Activated B cell treated with CpG ODN at 0.5 μM for 24 hours (primary cell): ENCODE data around the gene SAPCD2. TPM values are rescaled to one million over a fixed set of nuclear protein-coding genes. Genes with fewer than 3 reads are reported as not detected.

ENCODE experiments used
- ATAC-seq: fragments of 200-7000 bp; cut with Tn5 transposase; one replicate; pipeline ENCODE4 v1.10.0; 2021; ENCODE audit warnings: low read depth, mild to moderate bottlenecking, moderate library complexity
- CTCF ChIA-PET: fragments of 350-600 bp; sonication (Branson Sonifier 250); formaldehyde crosslinking; loops from one replicate; lab custom pipeline; 2021; ENCODE audit warnings: antibody characterized with exemption; lab: Charles Lee
- POLR2A ChIA-PET: fragments of 350-600 bp; sonication (Branson Sonifier 250); formaldehyde crosslinking; loops from one replicate; lab custom pipeline; 2021; ENCODE audit warnings: antibody characterized with exemption; lab: Charles Lee
- DNase-seq: peaks from one replicate; pipeline ENCODE4 v3.0.0; 2022
- H3K27ac Mint-ChIP-seq: one replicate; pipeline ENCODE4 v1.8.0; 2020; ENCODE audit warnings: mixed read lengths
- H3K27me3 Mint-ChIP-seq: one replicate; pipeline ENCODE4 v1.8.0; 2021; ENCODE audit warnings: mixed read lengths
- H3K36me3 Mint-ChIP-seq: one replicate; pipeline ENCODE4 v1.8.0; 2021; ENCODE audit warnings: low read depth, mixed read lengths
- H3K4me1 Mint-ChIP-seq: one replicate; pipeline ENCODE4 v1.8.0; 2021; ENCODE audit warnings: mixed read lengths
- H3K4me3 Mint-ChIP-seq: one replicate; pipeline ENCODE4 v1.8.0; 2020; ENCODE audit warnings: mild to moderate bottlenecking, mixed read lengths
- H3K9me3 Mint-ChIP-seq: one replicate; pipeline ENCODE4 v1.8.0; 2020; ENCODE audit warnings: mixed read lengths
- intact Hi-C: fragments of 100-400 bp; cut with micrococcal nuclease; formaldehyde crosslinking; loops from one replicate; pipeline ENCODE4 v1.15.1; 2024
- total RNA-seq: library from RNA; stranded (reverse); gene quantifications from 2 replicates; pipeline ENCODE4 v1.2.3, GENCODE V29; 2022
- TF ChIP-seq, protein P1 (sequence below): fragments of 200-600 bp; IDR thresholded peaks from one replicate; pipeline ENCODE4 v1.8.0; 2022; ENCODE audit warnings: antibody characterized with exemption, mild to moderate bottlenecking

The SAPCD2 gene
- total RNA-seq, 1 donor from 2014 or later = 0.80 TPM

GRCh38 chr9:137089232-137089947, 19.0 kb upstream of the SAPCD2 start:
- no peak for ATAC-seq
- CTCF ChIA-PET = interaction anchor here (1.2 to 1.3 kb wide), 2 partner anchors 21 to 60 kb away, joined by 3 read pairs; no protein-coding TSS in a partner anchor

GRCh38 chr9:137088121-137088520, 17.8 kb upstream of the SAPCD2 start:
- CTCF ChIA-PET = interaction anchor here (1.3 to 2.1 kb wide), 3 partner anchors 8 to 59 kb away, joined by 3 to 6 read pairs (median 5); partner anchors contain the start of gene NPDC1
- ATAC-seq (no peak), DNase-seq (no peak)
- Mint-ChIP-seq H3K27ac (peak overlapping the region; percentile 63), H3K9me3 (no peaks in the 10 kb centered on the region), H3K4me1 (peaks cover 42% of the 10 kb centered on the region), H3K4me3 (peak overlapping the region; percentile 84), H3K36me3 (peaks cover 32% of the 10 kb centered on the region), H3K27me3 (no peaks in the 10 kb centered on the region)
- POLR2A ChIA-PET = interaction anchor here (0.6 to 2.0 kb wide), 5 partner anchors 44 to 189 kb away, joined by 3 to 4 read pairs (median 4); partner anchors contain the start of gene TUBB4B
- TF ChIP-seq, protein P1, sequence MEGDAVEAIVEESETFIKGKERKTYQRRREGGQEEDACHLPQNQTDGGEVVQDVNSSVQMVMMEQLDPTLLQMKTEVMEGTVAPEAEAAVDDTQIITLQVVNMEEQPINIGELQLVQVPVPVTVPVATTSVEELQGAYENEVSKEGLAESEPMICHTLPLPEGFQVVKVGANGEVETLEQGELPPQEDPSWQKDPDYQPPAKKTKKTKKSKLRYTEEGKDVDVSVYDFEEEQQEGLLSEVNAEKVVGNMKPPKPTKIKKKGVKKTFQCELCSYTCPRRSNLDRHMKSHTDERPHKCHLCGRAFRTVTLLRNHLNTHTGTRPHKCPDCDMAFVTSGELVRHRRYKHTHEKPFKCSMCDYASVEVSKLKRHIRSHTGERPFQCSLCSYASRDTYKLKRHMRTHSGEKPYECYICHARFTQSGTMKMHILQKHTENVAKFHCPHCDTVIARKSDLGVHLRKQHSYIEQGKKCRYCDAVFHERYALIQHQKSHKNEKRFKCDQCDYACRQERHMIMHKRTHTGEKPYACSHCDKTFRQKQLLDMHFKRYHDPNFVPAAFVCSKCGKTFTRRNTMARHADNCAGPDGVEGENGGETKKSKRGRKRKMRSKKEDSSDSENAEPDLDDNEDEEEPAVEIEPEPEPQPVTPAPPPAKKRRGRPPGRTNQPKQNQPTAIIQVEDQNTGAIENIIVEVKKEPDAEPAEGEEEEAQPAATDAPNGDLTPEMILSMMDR = no peak
- intact Hi-C loops = loop anchor here (5.0 kb wide), 1 partner anchor 464 kb away; the partner anchor contains the start of genes MRPL41 and PNPLA7

More at GRCh38 chr9:137089232-137089947, 19.0 kb upstream of the SAPCD2 start:
- no peak for DNase-seq
- Mint-ChIP-seq H3K27me3 (no peaks in the 10 kb centered on the region), H3K4me3 (no peak overlapping the region), H3K27ac (peak overlapping the region; percentile 19), H3K9me3 (no peaks in the 10 kb centered on the region), H3K4me1 (peaks cover 30% of the 10 kb centered on the region), H3K36me3 (peaks cover 33% of the 10 kb centered on the region)
- intact Hi-C loops = loop anchor here (5.0 kb wide), 1 partner anchor 463 kb away; the partner anchor contains the start of genes MRPL41 and PNPLA7
- POLR2A ChIA-PET = interaction anchor here (0.9 to 2.0 kb wide), 2 partner anchors 134 to 187 kb away, joined by 3 to 4 read pairs; no protein-coding TSS in a partner anchor
- TF ChIP-seq, protein P1 = no peak

GRCh38 chr9:137087409-137087925, 17.1 kb upstream of the SAPCD2 start:
- Mint-ChIP-seq H3K36me3 (peaks cover 29% of the 10 kb centered on the region), H3K4me1 (peaks cover 46% of the 10 kb centered on the region), H3K27me3 (no peaks in the 10 kb centered on the region), H3K27ac (peak overlapping the region; percentile 86), H3K9me3 (no peaks in the 10 kb centered on the region), H3K4me3 (peak overlapping the region; percentile 84)
- no peak for DNase-seq
- ChIA-PET CTCF (interaction anchor here (0.8 to 2.1 kb wide), 8 partner anchors 8 to 346 kb away, joined by 3 to 6 read pairs (median 4); partner anchors contain the start of genes NPDC1 and SAPCD2), POLR2A (interaction anchor here (0.6 to 2.8 kb wide), 24 partner anchors 8 to 346 kb away, joined by 3 to 40 read pairs (median 6); partner anchors contain the start of genes ANAPC2, EXD3, FUT7 and NDOR1)
- TF ChIP-seq, protein P1 = no peak
- ATAC-seq = no peak
- intact Hi-C loops = loop anchor here (1.0 to 5.0 kb wide), 7 partner anchors 8 to 465 kb away; partner anchors contain the start of genes DPP7, EXD3, MRPL41 and NOXA1

DNA sequence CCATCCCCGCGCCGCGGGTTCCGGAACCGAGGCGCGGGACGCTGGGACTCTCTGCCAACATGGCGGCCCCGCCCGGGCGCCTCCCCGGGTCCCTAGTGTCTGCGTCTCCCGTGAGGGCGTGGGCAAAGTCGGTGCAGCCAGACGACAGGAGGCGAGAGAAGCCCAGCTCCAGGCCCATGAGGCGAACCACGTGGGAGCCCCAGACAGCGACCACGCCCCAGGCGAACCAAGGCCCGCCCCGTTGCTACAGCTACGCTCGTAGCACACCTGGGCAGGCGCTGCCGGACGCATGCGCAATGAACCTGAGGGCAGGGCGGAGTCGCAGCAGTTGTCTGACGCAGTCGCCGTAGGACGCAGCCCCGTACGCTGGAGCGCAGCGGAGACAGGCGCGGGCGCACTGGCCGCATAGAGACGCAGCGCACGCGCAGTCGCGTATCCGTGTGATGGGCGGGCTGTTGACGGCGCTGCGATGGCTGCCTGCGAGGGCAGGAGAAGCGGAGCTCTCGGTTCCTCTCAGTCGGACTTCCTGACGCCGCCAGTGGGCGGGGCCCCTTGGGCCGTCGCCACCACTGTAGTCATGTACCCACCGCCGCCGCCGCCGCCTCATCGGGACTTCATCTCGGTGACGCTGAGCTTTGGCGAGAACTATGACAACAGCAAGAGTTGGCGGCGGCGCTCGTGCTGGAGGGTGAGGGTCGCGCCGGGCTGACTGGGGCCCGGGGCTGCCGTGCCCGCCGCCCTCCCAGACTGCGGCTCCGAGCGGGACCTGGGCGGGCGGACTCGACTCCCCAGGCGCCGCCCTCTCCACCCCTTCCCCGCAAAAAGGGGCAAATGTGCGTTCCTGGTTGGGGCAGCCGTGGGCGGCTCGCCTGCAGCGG, 16.4 kb upstream of the SAPCD2 start, which contains the start of gene MAN1B1:
TSS of gene MAN1B1 (plus strand) at position 455 of the 878 bp plus-strand sequence. CDS start at position 470, 15 bp downstream.
- no peaks in the 10 kb centered on the region for H3K9me3 Mint-ChIP-seq
- peak within 1 kb of the TSS; percentile 97 for H3K27ac Mint-ChIP-seq
- peak; percentile 98 for DNase-seq
- H3K27me3 Mint-ChIP-seq = no peaks in the 10 kb centered on the region
- POLR2A ChIA-PET = interaction anchor here (0.6 to 2.8 kb wide), 37 partner anchors 9 to 345 kb away, joined by 3 to 40 read pairs (median 4); partner anchors contain the start of genes ANAPC2, DPP7, EXD3 and FUT7
- ATAC-seq = peak; percentile 77
- CTCF ChIA-PET = interaction anchor here (0.8 to 2.1 kb wide), 10 partner anchors 9 to 345 kb away, joined by 3 to 7 read pairs (median 4); partner anchors contain the start of genes ANAPC2, SAPCD2 and SSNA1
- peaks cover 49% of the 10 kb centered on the region for H3K4me1 Mint-ChIP-seq
- peak within 1 kb of the TSS; percentile 93 for H3K4me3 Mint-ChIP-seq
- H3K36me3 Mint-ChIP-seq = peaks cover 31% of the 10 kb centered on the region
- intact Hi-C loops = loop anchor here (1.0 to 5.0 kb wide), 8 partner anchors 9 to 466 kb away; partner anchors contain the start of genes DPP7, EXD3, MRPL41 and NOXA1
- TF ChIP-seq, protein P1 = no peak
